Kidney tubule cell (primary cell): Measurements from ENCODE around the gene DHRS12.
"Not testable (repeated sequence)": the region's sequence is repeated elsewhere in the genome, so short reads cannot be mapped to it uniquely, and the experiment has no call there.

ENCODE experiments used
- DNase-seq: peaks from one replicate; pipeline ENCODE4 v3.0.0-alpha.2; 2018; ENCODE audit warnings: low spot score

DHRS12 gene

GRCh38 chr13:51827254-51827653 is 23.3 kb upstream of the DHRS12 start:
- no peak for DNase-seq

DNA sequence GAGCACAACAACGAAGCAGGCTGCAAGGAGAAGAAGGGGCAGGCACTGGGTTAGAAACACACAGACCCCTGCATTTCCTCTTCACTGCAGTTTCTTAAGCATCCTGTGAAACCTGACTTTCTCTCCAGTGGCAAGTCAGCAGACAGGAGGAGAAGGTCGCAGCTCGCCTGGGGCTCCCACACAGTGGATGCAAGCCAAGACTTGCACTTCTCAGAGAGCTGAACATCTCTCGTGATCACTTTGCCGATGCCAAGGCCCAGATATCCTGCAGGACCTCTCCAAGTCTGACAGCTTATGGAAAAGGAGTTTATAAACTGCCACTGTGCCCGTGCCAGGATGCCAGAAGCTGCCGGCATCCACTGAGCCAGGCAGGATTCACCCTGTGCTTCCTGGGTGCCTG is 22.6 kb upstream of the DHRS12 start:
- DNase-seq = no peak

- no peak for DNase-seq
Measured at GRCh38 chr13:51825681-51826254, 21.8 kb upstream of the DHRS12 start.

DNA sequence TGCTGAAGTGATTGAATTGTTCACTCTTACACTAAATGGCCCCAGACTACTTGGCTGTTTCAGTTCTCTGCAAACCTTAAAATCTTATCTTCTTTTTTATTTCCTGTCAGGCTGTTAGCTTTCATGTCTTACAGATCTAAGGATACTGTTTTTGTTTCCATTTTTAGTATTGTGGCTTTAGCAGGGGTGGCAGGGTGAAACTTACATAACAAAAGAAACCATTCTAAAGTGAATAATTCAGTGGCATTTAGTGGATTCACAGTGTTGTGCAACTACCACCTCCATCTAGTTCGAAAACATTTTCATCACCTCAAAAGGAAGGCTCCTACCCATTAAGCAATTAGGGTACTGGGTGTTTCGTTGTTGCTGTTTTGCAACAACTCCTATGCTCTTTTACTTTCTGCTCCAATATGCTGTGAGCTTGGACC is 21.2 kb upstream of the DHRS12 start:
- DNase-seq = no peak

DNA sequence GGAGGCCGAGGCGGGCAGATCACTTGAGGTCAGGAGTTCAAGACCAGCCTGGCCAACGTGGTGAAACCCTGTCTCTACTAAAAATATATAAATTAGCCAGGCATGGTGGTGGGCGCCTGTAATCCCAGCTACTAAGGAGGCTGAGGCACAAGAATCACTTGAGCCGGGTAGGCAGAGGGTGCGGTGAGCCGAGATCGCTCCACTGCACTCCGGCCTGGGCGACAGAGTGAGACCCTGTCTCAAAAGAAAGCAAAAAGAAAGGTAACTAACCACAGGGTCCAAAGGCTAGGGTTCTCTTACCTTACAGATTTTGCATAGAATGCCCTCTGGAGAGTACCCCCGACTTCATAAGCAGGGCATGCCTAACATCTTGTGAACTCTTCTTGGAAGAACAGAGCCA is 20.7 kb upstream of the DHRS12 start:
- not testable (repeated sequence) for DNase-seq

- no peak for DNase-seq
Measured at GRCh38 chr13:51823863-51824262, 19.9 kb upstream of the DHRS12 start.

DNA sequence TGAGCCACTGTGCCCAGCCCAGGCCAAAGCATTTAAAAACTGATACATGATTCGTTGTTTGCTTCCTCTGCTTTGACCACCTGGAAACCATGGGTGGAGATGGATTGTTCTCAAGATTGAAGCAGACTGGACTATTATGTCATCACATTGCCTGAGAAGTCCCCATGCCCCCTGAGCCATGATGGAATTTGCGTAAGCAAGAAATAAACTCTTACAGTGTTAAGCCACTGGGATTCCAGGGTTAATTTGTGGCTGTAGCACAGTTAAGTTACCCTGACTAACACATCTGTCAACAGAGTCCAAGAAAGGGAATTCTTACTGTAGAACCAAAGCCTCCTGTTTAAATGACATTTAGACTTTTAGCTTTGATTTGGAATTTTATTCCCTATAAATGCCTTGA is 19.4 kb upstream of the DHRS12 start:
- DNase-seq = no peak

- no peak for DNase-seq
Measured at GRCh38 chr13:51822106-51822815, 18.3 kb upstream of the DHRS12 start.

GRCh38 chr13:51821606-51822005 is 17.6 kb upstream of the DHRS12 start:
- DNase-seq = no peak

DNA sequence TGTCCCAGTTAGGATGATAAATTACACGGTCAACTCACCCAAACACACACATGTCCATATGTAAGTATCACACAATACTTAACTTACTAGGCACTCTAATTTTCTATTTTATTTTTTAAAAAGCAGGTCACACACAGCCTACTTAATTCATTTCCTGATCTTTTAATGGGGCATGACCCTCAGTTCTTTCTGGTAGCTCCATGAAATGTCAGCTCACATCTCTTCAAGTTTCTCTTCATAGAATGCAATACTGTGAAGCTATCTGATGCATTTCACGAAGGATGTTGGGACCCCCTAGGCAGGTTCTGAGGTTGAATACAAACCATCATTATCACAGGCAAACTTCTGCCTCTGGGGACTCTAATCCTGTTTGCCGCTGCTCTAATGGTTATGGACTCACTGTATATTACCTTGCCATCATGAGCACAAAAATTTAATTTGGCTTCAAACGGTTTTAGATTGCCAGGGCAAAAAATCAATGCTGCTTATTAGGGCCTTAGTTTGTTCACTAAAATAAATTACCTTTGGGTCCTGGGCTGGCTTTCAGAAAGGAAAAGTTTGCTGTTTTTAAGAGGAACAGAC is 16.1 kb upstream of the DHRS12 start:
- DNase-seq = no peak

- no peak for DNase-seq
Measured at GRCh38 chr13:51819544-51819943, 15.6 kb upstream of the DHRS12 start.

DNA sequence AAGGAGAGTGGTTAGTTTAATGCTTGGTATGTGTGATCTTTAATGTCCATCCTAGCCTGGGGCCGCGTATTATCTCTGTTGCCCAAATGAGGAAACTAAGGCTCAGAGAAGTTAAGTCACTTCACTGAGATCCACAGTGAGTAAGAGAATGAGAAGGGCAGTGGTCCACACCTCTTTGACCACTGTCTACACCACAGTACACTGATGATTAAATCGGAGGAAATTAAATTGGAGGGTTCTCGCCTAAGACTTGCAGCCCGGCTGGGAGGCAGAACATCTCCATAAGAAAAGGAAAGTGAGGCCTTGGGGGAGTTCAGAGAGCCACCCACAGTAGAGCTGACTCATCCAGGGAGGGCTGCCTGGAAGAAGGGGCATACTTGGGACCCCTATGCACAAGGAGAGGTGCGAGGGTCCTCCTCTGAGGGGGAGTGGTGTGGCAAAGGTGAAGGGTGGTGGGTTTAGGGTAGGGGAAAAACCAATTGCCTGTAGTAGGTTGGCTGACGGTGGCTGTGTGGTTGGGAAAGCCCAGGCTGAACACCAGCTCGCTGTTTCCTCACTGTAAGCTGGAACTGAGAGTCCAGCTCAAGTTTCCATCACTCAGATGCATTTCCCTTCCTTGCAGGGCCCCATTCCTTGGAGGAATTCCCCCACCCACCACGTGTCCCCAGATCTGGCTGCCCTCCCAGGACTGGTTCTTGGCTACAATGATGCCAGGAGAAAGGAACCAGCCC is 15.0 kb upstream of the DHRS12 start:
- no peak for DNase-seq

DNA sequence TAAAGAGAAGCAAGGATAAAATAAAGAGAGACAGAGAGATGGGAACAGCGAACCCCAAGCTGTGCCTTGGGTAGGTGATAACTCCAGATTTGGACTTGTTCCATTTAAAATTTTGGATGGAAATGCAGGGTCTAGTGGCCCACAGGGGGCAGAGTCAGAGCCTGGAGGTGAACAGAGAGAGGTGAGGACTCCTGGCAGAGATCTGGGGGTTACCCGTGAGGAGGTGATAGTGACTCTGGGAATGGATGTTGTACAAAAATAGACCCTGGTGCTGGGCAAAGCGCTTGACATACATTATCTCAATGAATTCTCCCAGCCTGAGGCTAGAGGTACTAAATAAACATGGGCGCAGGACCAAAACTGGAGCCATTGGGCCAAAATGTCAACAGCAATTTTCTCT is 14.3 kb upstream of the DHRS12 start:
- no peak for DNase-seq

- no peak for DNase-seq
Measured at GRCh38 chr13:51817717-51818116, 13.8 kb upstream of the DHRS12 start.

GRCh38 chr13:51816604-51817249 is 12.8 kb upstream of the DHRS12 start:
- DNase-seq = no peak

DNA sequence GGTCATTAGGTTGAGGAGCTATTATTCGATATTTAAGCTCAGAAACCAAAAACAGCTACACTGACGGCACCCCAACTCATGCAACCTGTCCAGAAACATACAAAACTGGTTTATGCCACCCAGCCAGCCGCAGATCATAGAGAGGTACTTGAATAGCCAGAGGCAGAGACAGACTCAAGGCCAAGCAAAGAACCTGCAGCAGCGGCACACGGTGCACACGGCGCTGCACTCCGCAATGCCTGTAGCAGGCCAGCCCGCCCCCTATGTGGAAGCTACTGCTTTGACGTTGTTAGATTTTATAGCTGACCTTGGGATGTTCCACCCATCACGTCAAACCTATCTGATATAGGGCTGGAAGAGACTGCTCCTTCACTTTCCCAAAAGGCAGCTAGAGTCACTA is 11.9 kb upstream of the DHRS12 start:
- DNase-seq = no peak

DNA sequence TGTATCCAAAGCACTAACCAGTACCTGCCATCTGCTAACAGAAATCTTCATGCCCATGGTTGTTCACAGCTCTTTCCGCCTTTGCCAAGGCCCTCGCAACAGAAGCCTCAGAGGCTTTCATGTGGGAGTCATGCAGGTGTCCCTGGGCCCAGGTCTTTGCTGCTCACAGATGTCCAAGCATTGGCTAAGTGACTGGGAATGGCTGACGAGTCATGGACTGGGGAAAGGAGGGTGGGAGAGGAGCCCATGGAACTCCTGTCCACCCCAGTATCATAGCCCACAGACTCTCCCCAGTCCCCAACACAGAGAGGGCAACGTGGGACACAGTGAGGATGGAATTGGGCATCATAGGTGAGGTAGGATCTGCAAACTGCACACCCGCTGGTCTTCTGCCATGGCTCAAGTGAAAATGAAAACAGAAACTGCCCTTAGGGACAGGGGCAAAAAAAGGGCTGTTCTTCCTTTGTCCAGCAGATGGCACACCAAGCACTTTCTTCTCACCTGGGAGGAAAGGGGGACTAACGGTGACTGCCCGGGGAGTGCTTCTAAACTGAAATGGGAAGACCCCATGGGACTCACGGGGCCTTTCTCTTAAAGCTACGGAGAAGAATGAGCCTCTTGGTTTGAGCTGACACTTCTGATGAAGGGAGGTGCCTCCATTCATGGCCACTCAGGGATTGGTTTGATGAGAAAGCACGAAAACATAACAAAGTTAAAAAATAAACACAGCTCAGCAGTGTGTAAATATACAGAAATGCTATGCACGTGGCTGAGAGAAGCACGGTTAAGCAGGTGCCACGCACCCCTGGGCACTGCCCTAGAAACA is 11.1 kb upstream of the DHRS12 start:
- peak; percentile 71 for DNase-seq

DNA sequence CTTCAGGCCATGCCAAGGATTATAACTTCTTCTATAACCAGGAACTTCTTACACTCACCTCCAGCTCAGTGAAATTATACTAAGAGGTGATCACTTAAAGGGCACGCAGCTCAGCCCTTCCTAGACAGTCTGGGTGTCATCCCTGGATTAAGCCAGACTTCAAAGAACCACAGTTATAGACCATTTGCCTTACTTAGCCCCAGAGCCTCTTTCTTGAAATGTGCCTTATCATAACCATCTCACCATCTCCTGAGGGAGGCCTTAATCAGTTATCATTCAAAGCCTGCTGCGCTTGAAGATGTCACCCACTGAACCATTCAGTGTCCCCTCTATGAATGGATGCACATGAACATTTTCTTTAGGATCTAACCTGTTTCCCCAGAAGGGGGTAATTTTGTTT is 10.1 kb upstream of the DHRS12 start:
- no peak for DNase-seq

- DNase-seq = peak; percentile 67
Measured at GRCh38 chr13:51811920-51812451, 8.0 kb upstream of the DHRS12 start.

GRCh38 chr13:51811046-51811445 is 7.1 kb upstream of the DHRS12 start:
- DNase-seq = no peak

DNA sequence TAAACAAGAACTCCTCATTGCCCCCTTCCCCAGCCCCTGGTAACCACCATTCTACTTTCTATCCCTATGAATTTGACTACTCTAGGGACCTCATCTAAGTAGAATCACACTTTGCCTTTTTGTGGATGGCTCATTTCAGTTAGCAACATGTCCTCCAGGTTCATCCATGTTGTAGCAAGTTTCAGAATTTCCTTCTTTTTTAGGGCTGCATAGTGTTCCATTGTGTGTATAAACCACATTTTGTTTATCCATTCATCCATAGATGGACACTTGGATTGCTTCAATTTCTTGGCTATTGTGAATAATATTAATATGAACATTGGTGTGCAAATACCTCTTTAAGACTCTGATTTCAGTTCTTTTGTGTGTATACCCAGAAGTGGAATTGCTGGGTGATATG is 4.8 kb upstream of the DHRS12 start:
- DNase-seq = no peak
